Right ventricle myocardium inferior (tissue), 1 donor: ENCODE measurements around the gene MTHFD2. TPM values are rescaled to one million over a fixed set of nuclear protein-coding genes. Genes with fewer than 3 reads are reported as not detected.
"Not testable (repeated sequence)": the region's sequence is repeated elsewhere in the genome, so short reads cannot be mapped to it uniquely, and the experiment has no call there.

Experiments
- ATAC-seq: fragments of 200-7000 bp; cut with Tn5 transposase; one replicate; pipeline ENCODE4 v1.9.1; 2020; ENCODE audit warnings: mild to moderate bottlenecking, moderate library complexity
- DNase-seq: peaks from one replicate; pipeline ENCODE4 v3.0.0; 2021; ENCODE audit errors: missing footprints
- intact Hi-C: fragments of 100-400 bp; cut with DNase I; formaldehyde crosslinking; loops from one replicate; pipeline ENCODE4 v1.11.0; 2022
- total RNA-seq: library from RNA; stranded (reverse); fragmentation: NEBNext Ultra II Directional; extraction: Animal tissue kit (Norgen Biotek cat#: 25700); gene quantifications from one replicate; pipeline ENCODE4 v1.2.1, GENCODE V29; 2021
- donor health status: DM: no; HTN: yes; CAD: no; lungs with severe emphysema.

MTHFD2 gene
- total RNA-seq, 1 donor from 2014 or later = 24.2 TPM

GRCh38 chr2:74191596-74192380 lies 6.6 kb upstream of the MTHFD2 start:
- ATAC-seq = no peak
- intact Hi-C loops = no loop called here

GRCh38 chr2:74194799-74195198 lies 3.6 kb upstream of the MTHFD2 start:
- no peak for ATAC-seq
- DNase-seq = no peak
- intact Hi-C loops = no loop called here

More at GRCh38 chr2:74191596-74192380, 6.6 kb upstream of the MTHFD2 start:
- no peak for DNase-seq

GRCh38 chr2:74197049-74197448 lies 1.4 kb upstream of the MTHFD2 start:
- intact Hi-C loops = no loop called here
- no peak for ATAC-seq
- DNase-seq = no peak

- intact Hi-C loops = loop anchor here (1.0 kb wide), 1 partner anchor 20 kb away; the partner anchor contains the start of gene MOB1A
- DNase-seq = no peak
- no peak for ATAC-seq
These were observed 373 bp upstream of the MTHFD2 start for GRCh38 chr2:74198023-74198460.

GRCh38 chr2:74199275-74199701 lies 873 bp downstream of the MTHFD2 start:
- DNase-seq (no peak), ATAC-seq (no peak)
- intact Hi-C loops = no loop called here

DNA sequence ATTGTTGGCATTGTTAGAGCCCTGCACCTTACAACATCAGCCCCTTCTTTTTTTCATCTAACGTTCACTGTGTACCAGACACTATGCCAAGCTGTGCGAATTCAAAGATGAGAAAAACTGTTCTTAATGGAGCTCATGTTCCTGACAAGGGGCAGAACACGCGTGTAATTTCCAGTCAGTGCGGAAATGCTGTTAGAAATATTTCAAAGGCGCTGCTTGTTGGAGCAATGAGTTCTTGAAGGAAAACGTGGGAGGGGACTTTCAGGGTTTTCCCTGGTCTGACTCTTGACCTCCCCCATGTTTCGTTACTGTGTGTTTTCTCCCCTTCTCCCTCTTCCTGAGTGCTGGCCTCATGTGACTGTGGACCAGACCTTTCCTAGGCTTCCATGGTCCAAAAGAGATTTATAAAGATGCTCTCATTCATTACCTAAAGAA lies 1.5 kb downstream of the MTHFD2 start:
- no peak for ATAC-seq

GRCh38 chr2:74201196-74201595 lies 2.8 kb downstream of the MTHFD2 start:
- no peak for ATAC-seq
- intact Hi-C loops = no loop called here
- no peak for DNase-seq

More for the DNA sequence above, 1.5 kb downstream of the MTHFD2 start:
- DNase-seq = no peak
- intact Hi-C loops = no loop called here

DNA sequence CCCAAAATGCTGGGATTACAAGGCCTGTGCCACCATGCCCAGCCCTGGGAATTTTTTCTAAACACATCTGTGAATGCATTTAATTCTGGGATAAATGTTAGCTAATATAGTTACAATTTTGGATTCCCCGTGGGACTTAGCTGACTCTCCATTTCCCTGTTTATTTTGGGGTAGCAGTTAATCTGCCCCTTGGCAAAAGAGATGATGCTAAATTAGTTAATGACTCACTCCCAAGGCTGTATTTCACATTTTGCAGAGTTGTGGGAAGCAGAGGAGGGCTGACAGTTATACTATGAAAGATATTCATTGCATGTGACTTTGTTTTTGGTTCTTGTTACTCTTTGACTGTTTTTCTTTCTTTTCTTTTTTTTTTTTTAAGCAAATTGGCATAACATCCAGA lies 3.2 kb downstream of the MTHFD2 start:
- ATAC-seq = peak; percentile 21

GRCh38 chr2:74204436-74204835 lies 6.0 kb downstream of the MTHFD2 start:
- intact Hi-C loops = no loop called here
- ATAC-seq = no peak

More for the DNA sequence above, 3.2 kb downstream of the MTHFD2 start:
- intact Hi-C loops = no loop called here
- DNase-seq = no peak

DNA sequence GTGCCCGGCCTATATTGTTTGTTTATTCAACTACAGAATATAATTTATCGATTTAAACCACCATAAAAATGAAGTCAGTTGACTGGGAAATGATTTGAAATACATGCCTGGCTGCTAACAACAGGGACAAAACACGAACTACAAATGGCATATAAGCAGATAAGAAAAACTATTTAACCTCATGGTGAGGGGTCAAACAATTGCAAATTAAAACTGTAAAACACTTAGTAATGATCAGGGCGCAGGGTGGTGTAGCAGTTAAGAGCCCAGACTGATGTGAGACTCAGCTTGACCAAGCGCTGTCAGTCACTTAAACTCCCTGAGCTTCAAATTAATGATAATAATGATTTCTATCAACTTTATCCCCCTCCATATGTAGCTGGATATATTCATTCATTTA lies 6.7 kb downstream of the MTHFD2 start:
- ATAC-seq = no peak
- intact Hi-C loops = no loop called here

More at GRCh38 chr2:74204436-74204835, 6.0 kb downstream of the MTHFD2 start:
- DNase-seq = no peak

DNA sequence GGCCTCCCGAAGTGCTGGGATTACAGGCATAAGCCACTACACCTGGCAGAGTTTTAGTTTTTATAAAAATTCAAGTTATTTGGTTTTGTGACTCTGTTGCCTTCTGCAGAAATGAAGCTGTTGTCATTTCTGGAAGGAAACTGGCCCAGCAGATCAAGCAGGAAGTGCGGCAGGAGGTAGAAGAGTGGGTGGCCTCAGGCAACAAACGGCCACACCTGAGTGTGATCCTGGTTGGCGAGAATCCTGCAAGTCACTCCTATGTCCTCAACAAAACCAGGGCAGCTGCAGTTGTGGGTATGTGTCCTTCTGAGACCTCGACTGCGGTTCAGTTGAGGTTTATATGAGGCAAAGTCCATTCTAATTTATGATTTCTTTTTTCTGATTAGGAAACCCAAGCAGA lies 7.2 kb downstream of the MTHFD2 start:
- ATAC-seq = no peak
- no peak for DNase-seq
- intact Hi-C loops = no loop called here

More for the DNA sequence above, 6.7 kb downstream of the MTHFD2 start:
- no peak for DNase-seq

DNA sequence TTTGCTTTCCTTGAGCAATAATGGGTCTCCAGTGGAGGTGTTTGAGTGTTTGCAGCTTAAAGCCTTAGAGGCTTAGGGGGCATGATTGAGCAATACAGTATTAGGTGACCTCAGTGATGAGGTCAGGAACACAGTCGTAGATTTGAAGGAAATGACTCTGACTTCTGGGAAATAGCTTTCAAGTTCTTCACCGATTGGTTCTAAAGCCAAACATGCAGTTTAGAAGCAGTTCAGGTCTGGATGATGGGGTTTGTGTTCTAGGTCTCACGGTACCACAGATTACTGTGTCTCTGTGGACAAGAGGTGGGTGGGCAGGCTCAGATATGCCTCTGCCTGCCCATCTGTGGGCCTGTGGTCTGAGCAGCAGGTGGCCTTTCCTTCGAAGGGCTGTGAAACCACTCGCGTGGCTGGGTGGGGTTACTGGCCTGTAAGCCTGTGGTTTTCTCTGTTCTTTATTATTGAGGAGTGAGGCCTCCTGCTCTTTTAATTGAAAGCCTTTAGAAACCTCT lies 7.8 kb downstream of the MTHFD2 start:
- intact Hi-C loops = no loop called here
- no peak for DNase-seq
- peak; percentile 58 for ATAC-seq

GRCh38 chr2:74212702-74213410 lies 14.4 kb downstream of the MTHFD2 start:
- intact Hi-C loops = no loop called here
- DNase-seq (no peak), ATAC-seq (no peak)

DNA sequence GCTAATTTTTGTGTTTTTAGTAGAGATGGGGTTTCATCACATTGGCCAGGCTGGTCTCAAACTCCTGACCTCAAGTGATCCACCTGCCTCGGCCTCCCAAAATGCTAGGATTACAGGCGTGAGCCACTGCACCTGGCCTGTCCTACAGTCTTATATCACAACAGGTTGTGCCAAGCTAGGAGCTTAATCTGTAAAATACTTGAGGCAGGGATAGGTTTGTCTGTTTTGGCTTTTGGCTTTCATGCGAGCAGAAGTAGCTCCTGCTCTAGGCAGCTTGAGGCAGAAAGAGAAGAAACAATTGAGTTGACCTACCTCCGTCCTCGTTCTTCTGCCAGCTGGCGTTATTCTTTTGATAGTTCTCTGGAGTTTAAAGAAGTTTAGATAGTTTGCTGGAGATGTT lies 17.4 kb downstream of the MTHFD2 start:
- intact Hi-C loops, DNase-seq, ATAC-seq: not testable (repeated sequence)

- DNase-seq = no peak
- ATAC-seq = no peak
- intact Hi-C loops = no loop called here
These were observed 18.2 kb downstream of the MTHFD2 start for GRCh38 chr2:74216642-74217041.

GRCh38 chr2:74219846-74220486 lies 21.6 kb downstream of the MTHFD2 start:
- DNase-seq (no peak), ATAC-seq (no peak)
- intact Hi-C loops = no loop called here

- DNase-seq (no peak), ATAC-seq (no peak)
- intact Hi-C loops = no loop called here
These were observed 22.7 kb downstream of the MTHFD2 start for GRCh38 chr2:74221091-74221490.

DNA sequence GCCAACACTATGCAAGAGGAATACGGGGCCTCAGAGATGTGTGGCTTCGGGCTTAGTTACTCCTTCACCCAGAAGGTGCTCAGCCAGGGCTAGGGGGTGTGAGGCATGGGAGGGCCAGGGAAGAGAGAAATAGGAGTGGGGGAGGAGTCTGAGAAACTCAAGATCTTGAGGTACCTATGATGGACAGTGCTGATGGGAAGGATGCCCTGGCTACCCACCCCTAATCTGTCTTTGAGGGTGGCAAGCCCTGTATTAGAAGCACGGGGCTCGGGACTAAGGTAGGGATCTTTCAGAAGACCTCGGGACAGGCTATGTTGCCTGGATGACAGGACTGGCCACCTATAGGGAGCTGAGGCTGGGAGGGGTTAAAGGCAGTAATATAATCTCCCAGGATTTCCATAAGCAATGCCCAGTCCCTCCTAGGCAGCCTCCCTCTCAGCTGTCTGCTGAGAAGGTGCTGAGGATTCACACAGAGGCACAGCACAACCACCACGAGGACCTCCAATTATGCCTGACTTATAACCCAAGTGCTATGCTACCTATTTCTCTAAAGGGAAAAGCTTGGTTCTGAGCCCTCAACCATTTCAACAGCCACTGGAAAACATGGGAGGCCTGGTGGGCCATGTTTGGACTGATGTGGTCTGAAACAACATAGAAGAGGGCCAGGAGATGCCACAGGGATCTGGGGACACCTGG lies 23.3 kb downstream of the MTHFD2 start:
- intact Hi-C loops = no loop called here
- DNase-seq = no peak
- no peak for ATAC-seq

DNA sequence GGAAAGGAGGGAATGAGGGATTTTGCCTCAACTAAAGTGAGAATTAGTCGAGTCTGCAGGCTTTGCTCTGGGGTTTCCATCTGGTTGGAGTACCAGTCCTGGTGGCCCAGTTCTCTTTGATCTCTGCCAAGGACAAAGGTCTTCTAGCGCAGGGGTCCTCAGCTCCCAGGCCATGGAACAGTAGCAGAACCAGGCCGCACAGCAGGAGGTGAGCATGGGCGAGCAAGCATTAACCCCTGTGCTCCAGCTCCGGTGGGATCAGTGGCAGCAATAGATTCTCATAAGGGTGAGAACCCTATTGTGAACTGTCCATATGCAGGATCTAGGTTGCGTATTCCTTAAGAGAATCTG lies 23.9 kb downstream of the MTHFD2 start:
- intact Hi-C loops = no loop called here
- ATAC-seq = no peak
- no peak for DNase-seq
